WTC11 (cell line): ENCODE data around the gene SCYGR4. TPM values are rescaled to one million over a fixed set of nuclear protein-coding genes. Genes with fewer than 3 reads are reported as not detected.

Experiments
- ATAC-seq: fragments of 200-7000 bp; cut with Tn5 transposase; 2 replicates; pipeline ENCODE4 v1.10.0; 2021; ENCODE audit warnings: mild to moderate bottlenecking, moderate library complexity
- CTCF ChIA-PET: fragments of 300-600 bp; sonication (Branson Sonifier 250); formaldehyde crosslinking; loops from one replicate; lab custom pipeline; 2021; ENCODE audit warnings: antibody characterized with exemption; lab: Charles Lee
- POLR2A ChIA-PET: fragments of 350-600 bp; sonication (Branson Sonifier 250); formaldehyde crosslinking; loops from one replicate; lab custom pipeline; 2021; ENCODE audit warnings: antibody characterized with exemption; lab: Charles Lee
- DNase-seq: peaks from one replicate; pipeline ENCODE4 v3.0.0; 2021; ENCODE audit warnings: low spot score
- H3K27ac Mint-ChIP-seq: 2 replicates; pipeline ENCODE4 v1.8.0; 2021; ENCODE audit warnings: mixed read lengths
- H3K27me3 Mint-ChIP-seq: 2 replicates; pipeline ENCODE4 v1.8.0; 2021; ENCODE audit warnings: low read depth, mild to moderate bottlenecking, moderate library complexity, mixed read lengths
- H3K36me3 Mint-ChIP-seq: 2 replicates; pipeline ENCODE4 v1.8.0; 2021; ENCODE audit warnings: mixed read lengths
- H3K4me1 Mint-ChIP-seq: 2 replicates; pipeline ENCODE4 v1.8.0; 2022; ENCODE audit warnings: mixed read lengths
- H3K4me3 Mint-ChIP-seq: 2 replicates; pipeline ENCODE4 v1.8.0; 2021; ENCODE audit warnings: mild to moderate bottlenecking, moderate library complexity, mixed read lengths
- H3K9me3 Mint-ChIP-seq: 2 replicates; pipeline ENCODE4 v1.8.0; 2021; ENCODE audit warnings: mixed read lengths
- ATF3 ChIP-seq: sonication (generic); formaldehyde crosslinking; conservative IDR thresholded peaks from 2 replicates; pipeline ENCODE4 v1.8.1; 2022; ENCODE audit warnings: mild to moderate bottlenecking, missing genetic modification reagents
- CBFB ChIP-seq: sonication (generic); formaldehyde crosslinking; IDR thresholded peaks from 2 replicates; pipeline ENCODE4 v1.8.1; 2022; ENCODE audit warnings: mild to moderate bottlenecking, low read depth, missing genetic modification reagents
- CDX4 ChIP-seq: fragments of 250-450 bp; sonication (Bioruptor Pico); IDR thresholded peaks from 2 replicates; pipeline ENCODE4 v1.9.0; 2021; ENCODE audit warnings: moderate library complexity, mild to moderate bottlenecking, inconsistent platforms, borderline replicate concordance
- ESRRA ChIP-seq: sonication (generic); formaldehyde crosslinking; IDR thresholded peaks from 2 replicates; pipeline ENCODE4 v1.8.1; 2022; ENCODE audit warnings: mild to moderate bottlenecking, missing genetic modification reagents, borderline replicate concordance
- FOXJ3 ChIP-seq: sonication (generic); formaldehyde crosslinking; IDR thresholded peaks from 2 replicates; pipeline ENCODE4 v1.9.0; 2021; ENCODE audit warnings: missing genetic modification reagents, mild to moderate bottlenecking, borderline replicate concordance
- FOXK1 ChIP-seq: sonication (generic); formaldehyde crosslinking; IDR thresholded peaks from 2 replicates; pipeline ENCODE4 v1.8.0; 2022; ENCODE audit warnings: mild to moderate bottlenecking, moderate library complexity, missing genetic modification reagents
- FOXP1 ChIP-seq: sonication (generic); formaldehyde crosslinking; IDR thresholded peaks from 2 replicates; pipeline ENCODE4 v1.8.0; 2022; ENCODE audit warnings: missing genetic modification reagents, mild to moderate bottlenecking, moderate library complexity, borderline replicate concordance
- FOXP4 ChIP-seq: sonication (generic); formaldehyde crosslinking; IDR thresholded peaks from 2 replicates; pipeline ENCODE4 v1.8.0; 2022; ENCODE audit warnings: mild to moderate bottlenecking, missing genetic modification reagents
- IRF1 ChIP-seq: sonication (generic); formaldehyde crosslinking; IDR thresholded peaks from 2 replicates; pipeline ENCODE4 v1.8.0; 2023; ENCODE audit warnings: missing genetic modification reagents
- JUN ChIP-seq: sonication (generic); formaldehyde crosslinking; IDR thresholded peaks from 2 replicates; pipeline ENCODE4 v1.8.0; 2023; ENCODE audit warnings: mild to moderate bottlenecking, missing genetic modification reagents
- NFE2L1 ChIP-seq: sonication (generic); formaldehyde crosslinking; IDR thresholded peaks from 2 replicates; pipeline ENCODE4 v1.8.1; 2023; ENCODE audit warnings: missing genetic modification reagents
- NFYB ChIP-seq: sonication (generic); formaldehyde crosslinking; conservative IDR thresholded peaks from 2 replicates; pipeline ENCODE4 v1.8.0; 2022; ENCODE audit warnings: low read depth, missing genetic modification reagents
- RELA ChIP-seq: sonication (generic); formaldehyde crosslinking; IDR thresholded peaks from 2 replicates; pipeline ENCODE4 v1.8.1; 2022; ENCODE audit warnings: missing genetic modification reagents, mild to moderate bottlenecking, borderline replicate concordance
- SMAD3 ChIP-seq: sonication (generic); formaldehyde crosslinking; IDR thresholded peaks from 2 replicates; pipeline ENCODE4 v1.8.0; 2022; ENCODE audit warnings: missing genetic modification reagents, mild to moderate bottlenecking, borderline replicate concordance
- SP1 ChIP-seq: sonication (generic); formaldehyde crosslinking; conservative IDR thresholded peaks from 2 replicates; pipeline ENCODE4 v1.8.1; 2022; ENCODE audit warnings: missing genetic modification reagents
- ZNF396 ChIP-seq: fragments of 250-450 bp; sonication (Bioruptor Pico); IDR thresholded peaks from 2 replicates; pipeline ENCODE4 v1.8.0; 2021; ENCODE audit warnings: mild to moderate bottlenecking, moderate library complexity, borderline replicate concordance
- ZNF512 ChIP-seq: sonication (generic); formaldehyde crosslinking; IDR thresholded peaks from 2 replicates; pipeline ENCODE4 v1.8.1; 2022; ENCODE audit warnings: missing genetic modification reagents, borderline replicate concordance
- ZNF671 ChIP-seq: fragments of 250-450 bp; sonication (Bioruptor Pico); IDR thresholded peaks from 2 replicates; pipeline ENCODE4 v1.8.0; 2021; ENCODE audit warnings: mild to moderate bottlenecking
- total RNA-seq: library from RNA; stranded (reverse); gene quantifications from 3 replicates; pipeline ENCODE4 v1.2.3, GENCODE V29; 2021
- TF ChIP-seq, protein P1 (sequence below): fragments of 250-450 bp; sonication (Bioruptor Pico); IDR thresholded peaks from 2 replicates; pipeline ENCODE4 v1.8.0; 2021; ENCODE audit warnings: mild to moderate bottlenecking
- TF ChIP-seq, protein P2 (sequence below): sonication (generic); formaldehyde crosslinking; IDR thresholded peaks from 2 replicates; pipeline ENCODE4 v1.8.0; 2022; ENCODE audit warnings: mild to moderate bottlenecking, missing genetic modification reagents

Gene SCYGR4
- total RNA-seq, 1 experiment from 2014 or later: not detected

DNA sequence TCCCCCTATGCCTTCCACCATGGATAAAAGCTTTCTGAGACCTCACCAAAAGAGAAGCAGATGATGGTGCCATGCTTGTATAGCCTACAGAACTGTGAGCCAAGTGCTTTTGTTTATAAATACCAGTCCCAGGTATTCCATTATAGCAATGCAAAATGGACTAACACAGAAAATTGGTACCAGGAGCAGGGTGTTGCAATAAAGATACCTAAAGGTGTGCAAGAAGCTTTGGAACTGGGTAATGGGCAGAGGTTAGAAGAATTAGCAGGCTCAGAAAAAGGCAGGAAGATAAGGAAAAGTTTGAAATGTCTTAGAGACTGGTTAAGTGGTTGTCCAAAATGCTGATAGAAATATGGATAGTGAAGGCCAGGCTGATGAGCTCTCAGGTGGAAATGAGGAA lies 34.9 kb upstream of the SCYGR4 start (continued):
- TF ChIP-seq, protein P1, sequence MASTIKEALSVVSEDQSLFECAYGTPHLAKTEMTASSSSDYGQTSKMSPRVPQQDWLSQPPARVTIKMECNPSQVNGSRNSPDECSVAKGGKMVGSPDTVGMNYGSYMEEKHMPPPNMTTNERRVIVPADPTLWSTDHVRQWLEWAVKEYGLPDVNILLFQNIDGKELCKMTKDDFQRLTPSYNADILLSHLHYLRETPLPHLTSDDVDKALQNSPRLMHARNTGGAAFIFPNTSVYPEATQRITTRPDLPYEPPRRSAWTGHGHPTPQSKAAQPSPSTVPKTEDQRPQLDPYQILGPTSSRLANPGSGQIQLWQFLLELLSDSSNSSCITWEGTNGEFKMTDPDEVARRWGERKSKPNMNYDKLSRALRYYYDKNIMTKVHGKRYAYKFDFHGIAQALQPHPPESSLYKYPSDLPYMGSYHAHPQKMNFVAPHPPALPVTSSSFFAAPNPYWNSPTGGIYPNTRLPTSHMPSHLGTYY (CRISPR knock-in tag): no peak

GRCh38 chr2:227592694-227593387 lies 24.5 kb upstream of the SCYGR4 start:
- Mint-ChIP-seq H3K9me3 (peaks cover 16% of the 10 kb centered on the region), H3K36me3 (no peaks in the 10 kb centered on the region), H3K27ac (no peak overlapping the region), H3K4me1 (peaks cover 9% of the 10 kb centered on the region), H3K4me3 (no peak overlapping the region), H3K27me3 (no peaks in the 10 kb centered on the region; the same call in 1 of the 2 replicates)
- no peak for DNase-seq
- POLR2A ChIA-PET: no interaction called here
- TF ChIP-seq ZNF671 (CRISPR knock-in tag) (no peak), FOXK1 (CRISPR knock-in tag) (no peak), ZNF512 (CRISPR knock-in tag) (no peak), IRF1 (CRISPR knock-in tag) (no peak), FOXJ3 (CRISPR knock-in tag) (no peak), JUN (CRISPR knock-in tag) (no peak), FOXP4 (CRISPR knock-in tag) (no peak), CBFB (CRISPR knock-in tag) (no peak), CDX4 (CRISPR knock-in tag) (no peak), ATF3 (CRISPR knock-in tag) (no peak), SMAD3 (no peak), SP1 (CRISPR knock-in tag) (no peak)
- TF ChIP-seq, protein P2, sequence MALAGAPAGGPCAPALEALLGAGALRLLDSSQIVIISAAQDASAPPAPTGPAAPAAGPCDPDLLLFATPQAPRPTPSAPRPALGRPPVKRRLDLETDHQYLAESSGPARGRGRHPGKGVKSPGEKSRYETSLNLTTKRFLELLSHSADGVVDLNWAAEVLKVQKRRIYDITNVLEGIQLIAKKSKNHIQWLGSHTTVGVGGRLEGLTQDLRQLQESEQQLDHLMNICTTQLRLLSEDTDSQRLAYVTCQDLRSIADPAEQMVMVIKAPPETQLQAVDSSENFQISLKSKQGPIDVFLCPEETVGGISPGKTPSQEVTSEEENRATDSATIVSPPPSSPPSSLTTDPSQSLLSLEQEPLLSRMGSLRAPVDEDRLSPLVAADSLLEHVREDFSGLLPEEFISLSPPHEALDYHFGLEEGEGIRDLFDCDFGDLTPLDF (CRISPR knock-in tag): no peak
- TF ChIP-seq, all 79 proteins: peak for 0
- ATAC-seq: no peak
- CTCF ChIA-PET: no interaction called here

DNA sequence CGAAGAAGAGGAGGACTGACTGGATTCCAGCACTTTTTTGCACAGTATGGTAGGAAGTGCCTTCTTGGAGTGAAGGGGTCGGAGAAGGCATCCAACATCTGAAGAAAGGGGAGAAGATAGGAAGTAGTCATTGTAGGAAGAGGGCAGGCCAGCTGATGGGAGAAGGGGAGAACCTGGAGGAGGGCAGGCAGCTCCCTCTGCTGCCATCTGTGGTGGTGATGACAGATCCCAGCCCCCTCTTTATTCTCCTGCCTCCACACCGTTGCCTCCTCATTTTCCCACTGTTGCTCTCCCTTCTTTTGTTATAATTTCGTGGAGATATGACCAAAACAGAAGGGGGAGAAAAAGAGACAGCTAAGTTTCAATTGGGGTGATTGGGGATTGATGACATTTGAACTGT lies 21.5 kb upstream of the SCYGR4 start:
- ChIA-PET POLR2A (no interaction called here), CTCF (interaction anchor here (0.7 kb wide), 1 partner anchor 117 kb away, joined by 3 read pairs; no protein-coding TSS in a partner anchor)
- no peak for TF ChIP-seq ZNF396
- TF ChIP-seq FOXP1 (CRISPR knock-in tag): no peak
- no peak for TF ChIP-seq NFE2L1 (CRISPR knock-in tag)
- TF ChIP-seq RELA (CRISPR knock-in tag): no peak
- no peak for TF ChIP-seq ESRRA (CRISPR knock-in tag)
- TF ChIP-seq NFYB: no peak
- Mint-ChIP-seq H3K4me1 (peaks cover 16% of the 10 kb centered on the region), H3K27ac (no peak overlapping the region), H3K4me3 (no peak overlapping the region), H3K9me3 (no peaks in the 10 kb centered on the region), H3K27me3 (no peaks in the 10 kb centered on the region), H3K36me3 (no peaks in the 10 kb centered on the region)
- ATAC-seq (peak; percentile 60), DNase-seq (no peak)
